Epithelial cell of esophagus (primary cell): ENCODE data around the gene OR2AG2.
A peak's percentile ranks its signal among the peaks of the same experiment; 100 is the strongest.

Experiments used
- DNase-seq: peaks from one replicate; pipeline ENCODE4 v3.0.0; 2010; ENCODE audit warnings: low read depth
- H3K4me3 ChIP-seq: 2 replicates; pipeline ENCODE4 v1.5.1; 2011; ENCODE audit warnings: mild to moderate bottlenecking, low read length, control low read depth
- CTCF ChIP-seq: IDR thresholded peaks from 2 replicates; pipeline ENCODE4 v1.5.1; 2011; ENCODE audit warnings: low read depth, mild to moderate bottlenecking, low read length, control low read depth, inconsistent platforms; ENCODE audit not compliant: insufficient read depth; ENCODE audit errors: missing control alignments

OR2AG2 gene

GRCh38 chr11:6755303-6755952 lies 16.3 kb downstream of the OR2AG2 start:
- peak; percentile 91 for TF ChIP-seq CTCF
- peak; percentile 38 for DNase-seq
- H3K4me3 ChIP-seq: no peak overlapping the region

GRCh38 chr11:6747097-6747668 lies 24.6 kb downstream of the OR2AG2 start:
- no peak for DNase-seq
- H3K4me3 ChIP-seq: no peak overlapping the region
- TF ChIP-seq CTCF: no peak

- no peak overlapping the region for H3K4me3 ChIP-seq
- no peak for TF ChIP-seq CTCF
- no peak for DNase-seq
Measured at GRCh38 chr11:6746626-6747025, 25.1 kb downstream of the OR2AG2 start.

- no peak for TF ChIP-seq CTCF
- H3K4me3 ChIP-seq: no peak overlapping the region
- DNase-seq: no peak
Measured at GRCh38 chr11:6746086-6746618, 25.6 kb downstream of the OR2AG2 start.

- TF ChIP-seq CTCF: no peak
- H3K4me3 ChIP-seq: no peak overlapping the region
Measured at GRCh38 chr11:6745465-6746015, 26.2 kb downstream of the OR2AG2 start.

GRCh38 chr11:6745018-6745417 lies 26.8 kb downstream of the OR2AG2 start:
- no peak for DNase-seq
- H3K4me3 ChIP-seq: no peak overlapping the region
- TF ChIP-seq CTCF: no peak

More at GRCh38 chr11:6745465-6746015, 26.2 kb downstream of the OR2AG2 start:
- DNase-seq: no peak
